GM12878 (cell line): ENCODE data around the gene P3H3. TPM values are rescaled to one million over a fixed set of nuclear protein-coding genes. Genes with fewer than 3 reads are reported as not detected.

Experiments used
- ATAC-seq: fragments of 200-7000 bp; cut with Tn5 transposase; 3 replicates; pipeline ENCODE4 v1.9.1; 2020; ENCODE audit warnings: mild to moderate bottlenecking, moderate library complexity
- BruUV-seq: library from RNA; stranded (reverse); fragments of 400-500 nt; replicated peaks from 2 replicates; lab custom pipeline; 2021; lab: Mats Ljungman, UMichigan
- CTCF ChIA-PET: fragments of 300-600 bp; sonication (Branson Sonifier 250); formaldehyde crosslinking; extraction: SDS; loops from one replicate; lab custom pipeline; 2021; ENCODE audit warnings: inconsistent platforms; lab: Yijun Ruan, JAX
- POLR2A ChIA-PET: fragments of 350-600 bp; formaldehyde crosslinking; extraction: SDS; loops from one replicate; lab custom pipeline; 2021; ENCODE audit warnings: inconsistent platforms; lab: Charles Lee
- RAD21 ChIA-PET: fragments of 300-600 bp; sonication (Branson Sonifier 250); formaldehyde crosslinking; loops from one replicate; lab custom pipeline; 2023; ENCODE audit warnings: antibody characterized with exemption; ENCODE audit not compliant: unreplicated experiment; lab: Charles Lee
- SMC1A ChIA-PET: fragments of 300-600 bp; sonication (Branson Sonifier 250); formaldehyde crosslinking; loops from one replicate; lab custom pipeline; 2023; ENCODE audit not compliant: unreplicated experiment, uncharacterized antibody; lab: Charles Lee
- DNase-seq: peaks from one replicate; pipeline ENCODE4 v3.0.0-alpha.2; 2011; ENCODE audit warnings: low read depth, low spot score
- FAIRE-seq: peaks from 3 replicates; lab custom pipeline; 2011; peaks lifted over from hg19 to GRCh38; lab: Jason Lieb, UNC
- H2AFZ ChIP-seq: 2 replicates; pipeline ENCODE4 v1.6.0; 2011; ENCODE audit warnings: low read depth, low read length, control low read depth; ENCODE audit not compliant: control insufficient read depth
- H3K27ac ChIP-seq: 2 replicates; pipeline ENCODE4 v1.5.1; 2011; ENCODE audit warnings: control low read depth; ENCODE audit not compliant: control insufficient read depth, insufficient read depth
- H3K27me3 ChIP-seq, 2 experiments: replicated peaks in 1 of 2; 2 replicates each; pipeline versions ENCODE4 v1.6.0 to v1.6.1; 2011; ENCODE audit warnings: low read length in 1 of 2; ENCODE audit not compliant: control insufficient read depth in 2 of 2, insufficient read depth in 2 of 2
- H3K36me3 ChIP-seq, 2 experiments: 2 replicates each; pipeline ENCODE4 v1.5.1; 2011; ENCODE audit warnings: low read length in 1 of 2; ENCODE audit not compliant: control insufficient read depth in 2 of 2, insufficient read depth in 2 of 2
- H3K4me1 ChIP-seq: 2 replicates; pipeline ENCODE4 v1.6.1; 2011; ENCODE audit warnings: mild to moderate bottlenecking, low read length, moderate library complexity, mixed read lengths; ENCODE audit not compliant: control insufficient read depth, insufficient read depth
- H3K4me2 ChIP-seq: 2 replicates; pipeline ENCODE4 v1.6.0; 2011; ENCODE audit warnings: control low read depth; ENCODE audit not compliant: control insufficient read depth, insufficient read depth
- H3K4me3 ChIP-seq: fragments of 200-600 bp; sonication (generic); 2 replicates; pipeline ENCODE4 v1.5.1; 2016
- H3K79me2 ChIP-seq: 2 replicates; pipeline ENCODE4 v1.6.0; 2011; ENCODE audit warnings: low read length; ENCODE audit not compliant: control insufficient read depth, insufficient read depth
- H3K9ac ChIP-seq: 2 replicates; pipeline ENCODE4 v1.8.0; 2011; ENCODE audit warnings: low read length, control low read depth, mixed read lengths; ENCODE audit not compliant: control insufficient read depth, insufficient read depth
- H3K9me3 ChIP-seq: replicated peaks from 3 replicates; pipeline ENCODE4 v1.5.1; 2011; ENCODE audit warnings: mild to moderate bottlenecking, low read length; ENCODE audit not compliant: control insufficient read depth, insufficient read depth
- H4K20me1 ChIP-seq: 2 replicates; pipeline ENCODE4 v1.6.0; 2011; ENCODE audit not compliant: control insufficient read depth, insufficient read depth
- BRCA1 ChIP-seq: IDR thresholded peaks from 2 replicates; pipeline ENCODE4 v1.6.1; 2011; ENCODE audit warnings: low read depth, low read length, improper control_type of control experiment
- CHD4 ChIP-seq: fragments of 200-600 bp; sonication (generic); IDR thresholded peaks from 2 replicates; pipeline ENCODE4 v1.6.1; 2016; ENCODE audit warnings: mild to moderate bottlenecking
- CREB1 ChIP-seq: IDR thresholded peaks from 2 replicates; pipeline ENCODE4 v1.6.1; 2012; ENCODE audit warnings: low read depth, mild to moderate bottlenecking, inconsistent platforms
- MAX ChIP-seq: IDR thresholded peaks from 2 replicates; pipeline ENCODE4 v1.6.1; 2012; ENCODE audit warnings: low read depth, low read length, improper control_type of control experiment
- PAX5 ChIP-seq: IDR thresholded peaks from 2 replicates; pipeline ENCODE4 v1.6.1; 2011; ENCODE audit warnings: low read depth, low read length, borderline replicate concordance
- POLR2A ChIP-seq: IDR thresholded peaks from 2 replicates; pipeline ENCODE4 v1.6.1; 2011; ENCODE audit warnings: low read depth, mild to moderate bottlenecking, low read length
- RBBP5 ChIP-seq: fragments of 200-600 bp; sonication (generic); conservative IDR thresholded peaks from 2 replicates; pipeline ENCODE4 v1.6.1; 2016
- RFX5 ChIP-seq: IDR thresholded peaks from 2 replicates; pipeline ENCODE4 v1.6.1; 2011; ENCODE audit warnings: low read depth, low read length, improper control_type of control experiment
- SPI1 ChIP-seq: IDR thresholded peaks from 2 replicates; pipeline ENCODE4 v1.6.1; 2011; ENCODE audit warnings: low read depth, mild to moderate bottlenecking, low read length, moderate library complexity, borderline replicate concordance; ENCODE audit not compliant: insufficient read depth
- ZBTB4 ChIP-seq: fragments of 450-650 bp; formaldehyde crosslinking; IDR thresholded peaks from 2 replicates; pipeline ENCODE4 v1.4.0; 2022; ENCODE audit warnings: mild to moderate bottlenecking, moderate library complexity
- ZNF217 ChIP-seq: fragments of 450-650 bp; IDR thresholded peaks from 2 replicates; pipeline ENCODE4 v1.6.1; 2017; ENCODE audit warnings: antibody characterized with exemption, mild to moderate bottlenecking
- WGBS: methylation state at CpG from one replicate; pipeline ENCODE4 v1.1.6; 2016; ENCODE audit warnings: low lambda C conversion rate; ENCODE audit not compliant: insufficient replicate concordance, insufficient coverage; ENCODE audit errors: missing lambda C conversion rate; 5-methylcytosine and 5-hydroxymethylcytosine counted together
- in situ Hi-C: fragments of 300-500 bp; cut with MboI; formaldehyde crosslinking; loops from 9 replicates; pipeline ENCODE4 v1.14.3; 2018; ENCODE audit warnings: mixed read lengths
- intact Hi-C: fragments of 100-400 bp; cut with micrococcal nuclease; formaldehyde crosslinking; loops from one replicate; pipeline ENCODE4 v1.14.2; 2022; ENCODE audit not compliant: unreplicated experiment
- polyA plus RNA-seq, 11 experiments: library from polyadenylated mRNA; depleted of rRNA in 4 of 11; unstranded in 6 of 11; stranded (reverse) in 5 of 11; fragments of >200 nt; fragmentation: Nextera tagmentation in 4 of 11; fragmentation: Illumina TruSeq in 1 of 11; extraction: Ambion mirVana in 4 of 11; extraction: Trizol in 1 of 11; gene quantifications; 1 replicate in 1 of 11; 2 replicates in 10 of 11; pipeline versions ENCODE4 v1.2.1 to v1.2.3, GENCODE V29; 2011 to 2016; ENCODE audit warnings: inconsistent platforms in 2 of 11, missing spikeins in 2 of 11, low read depth in 1 of 11
- total RNA-seq, 4 experiments: library from RNA; depleted of rRNA in 3 of 4; stranded (reverse); fragments of >200 nt in 3 of 4; fragmentation: Illumina TruSeq in 1 of 4; extraction: Trizol in 1 of 4; gene quantifications; 2 replicates each; pipeline versions ENCODE4 v1.2.1 to v1.2.3, GENCODE V29; 2013 to 2021
- TF ChIP-seq, protein P1 (sequence below): IDR thresholded peaks from 2 replicates; pipeline ENCODE4 v1.6.1; 2011; ENCODE audit warnings: mild to moderate bottlenecking, low read depth, low read length, moderate library complexity; ENCODE audit not compliant: insufficient replicate concordance
- TF ChIP-seq, protein P2 (sequence below): IDR thresholded peaks from 2 replicates; pipeline ENCODE4 v1.6.1; 2011; ENCODE audit warnings: borderline replicate concordance, low read depth, mild to moderate bottlenecking, moderate library complexity, low read length; ENCODE audit not compliant: insufficient read depth, poor library complexity, severe bottlenecking
- TF ChIP-seq, protein P3 (sequence below): fragments of 450-650 bp; IDR thresholded peaks from 2 replicates; pipeline ENCODE4 v1.6.1; 2016; ENCODE audit warnings: mild to moderate bottlenecking

Gene P3H3
- total and polyA plus RNA-seq, 10 of the 15 experiments (the other 5 are each of a cell fraction or from before 2014, with no cell fraction given) = 0.03 to 0.21 (median 0.05) TPM; not detected in 7

DNA sequence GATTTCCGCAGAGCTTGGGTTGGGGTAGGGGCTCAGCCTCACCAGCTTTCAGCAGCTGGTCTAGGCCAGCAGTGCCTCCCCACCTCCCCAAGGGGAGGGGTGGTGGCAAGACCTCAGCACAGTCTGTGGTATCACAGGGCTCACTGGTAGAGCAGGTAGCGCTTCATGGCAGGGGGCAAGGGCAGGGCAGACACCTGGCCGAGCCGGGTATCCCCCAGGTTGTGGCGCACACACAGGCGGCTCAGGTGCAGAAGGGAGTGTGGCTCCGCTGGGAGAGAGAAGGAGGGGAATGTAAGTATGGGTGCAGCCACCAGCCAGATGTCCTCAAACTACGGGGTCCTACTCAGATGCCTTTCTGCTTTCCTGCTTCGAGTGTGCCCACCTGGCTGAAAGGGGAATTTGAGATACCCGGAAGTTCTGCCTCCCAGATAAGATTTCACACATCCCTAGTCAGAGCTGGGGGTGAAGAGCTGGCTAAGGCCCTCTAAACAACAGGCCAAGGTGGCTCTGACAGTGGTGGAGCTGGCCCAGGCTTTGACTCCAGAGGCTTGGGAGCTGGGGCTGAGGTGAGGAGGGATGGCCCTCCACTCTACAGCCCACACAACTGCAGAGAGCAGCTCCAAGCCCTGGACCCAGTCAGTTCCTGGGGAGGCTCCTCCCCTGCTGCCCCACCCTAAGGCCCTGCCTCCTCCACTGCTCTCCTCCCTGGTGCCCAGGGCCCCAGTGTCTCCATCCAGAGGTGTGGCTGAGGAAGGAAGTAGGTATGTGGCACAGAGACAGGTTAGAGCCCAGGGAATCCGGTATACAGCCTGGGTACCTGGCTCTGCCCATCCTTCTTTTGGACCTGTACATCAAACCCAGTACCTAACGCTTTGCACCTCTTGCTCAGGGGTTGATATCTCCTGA is 43.1 kb downstream of the P3H3 start:
- Histone ChIP-seq H3K4me1 (peaks cover 35% of the 10 kb centered on the region), H2AFZ (no peak overlapping the region), H3K27me3 (no peaks in the 10 kb centered on the region), H3K36me3 (peaks cover 20 to 28% of the 10 kb centered on the region in 2 experiments), H4K20me1 (peaks cover 16% of the 10 kb centered on the region), H3K79me2 (peaks cover 42% of the 10 kb centered on the region), H3K9ac (peak overlapping the region; percentile 22; the same call in 1 of the 2 replicates), H3K4me3 (peak overlapping the region; percentile 35; the same call in 1 of the 2 replicates), H3K27ac (no peak overlapping the region; the same call in 1 of the 2 replicates), H3K4me2 (peak overlapping the region; percentile 100), H3K9me3 (no peaks in the 10 kb centered on the region)
- SMC1A ChIA-PET = interaction anchor here (1.2 to 4.5 kb wide), 4 partner anchors 19 to 118 kb away, joined by 3 to 41 read pairs (median 20); partner anchors contain the start of genes C12orf57, CDCA3, MLF2 and RNU7-1
- intact Hi-C loops (no loop called here), in situ Hi-C loops (no loop called here)
- BruUV-seq = no TSS peak
- WGBS = 55% methylated on average over 12 of the region's 12 CpGs
- POLR2A ChIA-PET = interaction anchor here (0.6 to 5.0 kb wide), 6 partner anchors 10 to 259 kb away, joined by 3 to 52 read pairs (median 4); partner anchors contain the start of genes CDCA3 and USP5
- no peak for DNase-seq
- FAIRE-seq = no peak
- RAD21 ChIA-PET = interaction anchor here (1.1 to 5.3 kb wide), 6 partner anchors 19 to 118 kb away, joined by 3 to 41 read pairs (median 7); partner anchors contain the start of genes CDCA3, LRRC23, MLF2 and USP5
- CTCF ChIA-PET = interaction anchor here (0.7 to 9.5 kb wide), 20 partner anchors 10 to 241 kb away, joined by 3 to 173 read pairs (median 10); partner anchors contain the start of genes C1R, CDCA3, COPS7A and ENO2
- peak; percentile 6 for ATAC-seq
- TF ChIP-seq BRCA1 = no peak
- no peak for TF ChIP-seq MAX
- peak; percentile 56; the same call in 1 of the 2 replicates for TF ChIP-seq POLR2A
- TF ChIP-seq PAX5 = no peak
- TF ChIP-seq, protein P1, sequence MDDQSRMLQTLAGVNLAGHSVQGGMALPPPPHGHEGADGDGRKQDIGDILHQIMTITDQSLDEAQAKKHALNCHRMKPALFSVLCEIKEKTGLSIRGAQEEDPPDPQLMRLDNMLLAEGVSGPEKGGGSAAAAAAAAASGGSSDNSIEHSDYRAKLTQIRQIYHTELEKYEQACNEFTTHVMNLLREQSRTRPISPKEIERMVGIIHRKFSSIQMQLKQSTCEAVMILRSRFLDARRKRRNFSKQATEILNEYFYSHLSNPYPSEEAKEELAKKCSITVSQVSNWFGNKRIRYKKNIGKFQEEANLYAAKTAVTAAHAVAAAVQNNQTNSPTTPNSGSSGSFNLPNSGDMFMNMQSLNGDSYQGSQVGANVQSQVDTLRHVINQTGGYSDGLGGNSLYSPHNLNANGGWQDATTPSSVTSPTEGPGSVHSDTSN = no peak
- TF ChIP-seq SPI1 = no peak
- no peak for TF ChIP-seq CHD4
- no peak for TF ChIP-seq ZBTB4
- TF ChIP-seq, protein P2, sequence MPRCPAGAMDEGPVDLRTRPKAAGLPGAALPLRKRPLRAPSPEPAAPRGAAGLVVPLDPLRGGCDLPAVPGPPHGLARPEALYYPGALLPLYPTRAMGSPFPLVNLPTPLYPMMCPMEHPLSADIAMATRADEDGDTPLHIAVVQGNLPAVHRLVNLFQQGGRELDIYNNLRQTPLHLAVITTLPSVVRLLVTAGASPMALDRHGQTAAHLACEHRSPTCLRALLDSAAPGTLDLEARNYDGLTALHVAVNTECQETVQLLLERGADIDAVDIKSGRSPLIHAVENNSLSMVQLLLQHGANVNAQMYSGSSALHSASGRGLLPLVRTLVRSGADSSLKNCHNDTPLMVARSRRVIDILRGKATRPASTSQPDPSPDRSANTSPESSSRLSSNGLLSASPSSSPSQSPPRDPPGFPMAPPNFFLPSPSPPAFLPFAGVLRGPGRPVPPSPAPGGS = peak; percentile 21
- no peak for TF ChIP-seq CREB1
- no peak for TF ChIP-seq RFX5
- no peak for TF ChIP-seq RBBP5
- TF ChIP-seq, protein P3, sequence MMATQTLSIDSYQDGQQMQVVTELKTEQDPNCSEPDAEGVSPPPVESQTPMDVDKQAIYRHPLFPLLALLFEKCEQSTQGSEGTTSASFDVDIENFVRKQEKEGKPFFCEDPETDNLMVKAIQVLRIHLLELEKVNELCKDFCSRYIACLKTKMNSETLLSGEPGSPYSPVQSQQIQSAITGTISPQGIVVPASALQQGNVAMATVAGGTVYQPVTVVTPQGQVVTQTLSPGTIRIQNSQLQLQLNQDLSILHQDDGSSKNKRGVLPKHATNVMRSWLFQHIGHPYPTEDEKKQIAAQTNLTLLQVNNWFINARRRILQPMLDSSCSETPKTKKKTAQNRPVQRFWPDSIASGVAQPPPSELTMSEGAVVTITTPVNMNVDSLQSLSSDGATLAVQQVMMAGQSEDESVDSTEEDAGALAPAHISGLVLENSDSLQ = no peak
- TF ChIP-seq ZNF217 = no peak
